Stimulated activated CD4-positive, alpha-beta T cell treated with anti-CD3 and anti-CD28 coated beads, Interleukin-1b, Interleukin-23, amount 100 ng/mL, for 4 hours (primary cell): ENCODE data around the gene DOLPP1.

Experiments
- DNase-seq, 2 donors: peaks; one replicate each; pipeline ENCODE4 v3.0.0-alpha.2; 2020; ENCODE audit warnings: low read depth in 2 of 2

Gene DOLPP1

GRCh38 chr9:129094387-129095169 lies 13.7 kb downstream of the DOLPP1 start:
- no peak for DNase-seq

DNA sequence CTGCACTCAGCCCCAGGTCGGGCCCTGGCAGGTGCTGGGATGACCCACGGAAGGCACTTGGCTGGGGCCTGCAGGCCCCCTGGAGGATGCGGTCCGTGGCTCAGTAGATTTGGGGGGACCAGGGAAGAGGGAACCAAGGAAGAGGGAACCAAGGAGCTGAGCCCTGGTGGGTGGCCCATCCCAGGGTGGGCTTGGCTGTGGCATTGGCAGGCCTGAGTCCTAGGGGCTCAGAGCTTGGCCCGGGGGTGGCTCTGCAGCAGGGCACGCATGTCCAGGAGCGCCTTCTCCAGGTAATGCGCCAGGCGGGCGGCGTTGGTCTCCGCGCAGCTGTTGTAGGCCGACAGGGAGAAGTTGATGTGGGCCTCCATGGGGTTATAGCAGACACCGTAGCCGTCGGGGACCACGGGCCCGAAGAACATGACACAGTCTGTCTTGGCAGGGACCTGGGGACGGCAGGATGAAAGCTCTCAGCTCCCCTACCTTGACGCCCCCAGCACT lies 14.3 kb downstream of the DOLPP1 start:
- DNase-seq = no peak

DNA sequence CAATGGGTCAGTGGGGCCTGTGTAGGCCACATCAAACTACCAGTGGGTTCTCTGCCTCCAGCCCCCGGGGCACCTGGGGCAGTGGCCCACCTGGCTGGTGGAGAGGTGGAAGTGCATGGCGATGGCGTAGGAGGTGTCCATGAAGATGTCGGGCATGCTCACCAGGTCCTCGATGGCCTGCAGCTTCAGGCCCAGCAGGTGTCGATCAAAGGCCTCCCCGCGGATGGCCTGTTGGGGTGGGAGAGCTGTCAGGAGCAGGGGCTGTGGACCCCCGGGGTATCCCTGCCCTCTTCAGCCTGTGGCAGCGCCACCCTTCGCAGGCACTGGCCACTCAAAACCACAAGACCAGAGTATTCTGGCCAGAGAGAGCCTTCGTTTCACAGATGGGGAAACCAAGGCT lies 15.0 kb downstream of the DOLPP1 start:
- no peak for DNase-seq

DNA sequence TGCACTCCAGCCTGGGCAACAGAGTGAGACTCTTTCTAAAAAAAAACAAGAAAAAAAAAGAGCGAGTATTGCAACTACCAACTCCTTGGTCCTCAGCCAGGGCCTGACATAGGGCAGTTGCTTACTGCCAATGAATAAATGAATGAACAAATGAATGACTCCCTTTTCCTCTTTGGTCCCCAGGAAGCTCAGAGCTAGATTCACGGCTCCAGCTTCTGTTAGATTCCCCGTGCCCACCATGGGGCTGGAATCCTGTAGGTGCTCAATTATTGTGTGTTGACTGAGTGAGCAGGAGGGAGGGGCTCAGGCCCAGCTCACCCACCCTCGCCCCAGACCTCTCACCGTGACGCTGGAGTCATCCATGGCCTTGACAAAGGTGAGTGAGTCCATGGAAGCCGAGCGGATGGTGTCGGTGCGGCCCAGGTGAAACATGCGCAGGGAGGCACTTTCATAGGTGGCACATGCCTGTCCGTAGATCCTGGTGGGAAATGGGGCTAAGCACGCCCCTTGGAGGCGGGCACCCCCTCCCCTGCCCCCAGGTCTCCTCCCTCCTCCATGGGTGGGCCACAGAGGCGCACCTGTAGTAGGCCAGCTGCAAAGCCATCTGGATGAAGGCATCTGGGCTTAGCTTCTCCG lies 16.9 kb downstream of the DOLPP1 start:
- no peak for DNase-seq

DNA sequence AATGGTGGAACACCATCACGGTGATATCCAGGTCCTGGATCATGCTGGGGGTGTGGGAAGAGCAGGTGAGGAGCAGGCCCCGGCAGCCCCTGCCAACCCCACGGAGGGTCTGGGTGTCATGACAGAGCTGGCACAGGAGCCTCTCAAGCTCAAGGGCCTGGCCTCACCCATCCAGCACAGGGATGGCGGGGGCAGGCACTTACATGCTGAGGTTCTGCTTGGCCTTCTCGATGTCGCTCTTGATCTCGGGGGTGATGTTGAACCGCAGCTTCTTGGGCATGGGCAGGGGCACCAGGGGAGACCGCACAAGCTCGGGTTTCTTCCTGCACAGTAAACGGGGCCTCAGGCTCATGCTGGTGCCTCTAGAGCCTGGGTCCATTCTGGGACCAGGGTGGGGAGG lies 17.4 kb downstream of the DOLPP1 start:
- no peak for DNase-seq

GRCh38 chr9:129100383-129101169 lies 19.7 kb downstream of the DOLPP1 start:
- DNase-seq = no peak

DNA sequence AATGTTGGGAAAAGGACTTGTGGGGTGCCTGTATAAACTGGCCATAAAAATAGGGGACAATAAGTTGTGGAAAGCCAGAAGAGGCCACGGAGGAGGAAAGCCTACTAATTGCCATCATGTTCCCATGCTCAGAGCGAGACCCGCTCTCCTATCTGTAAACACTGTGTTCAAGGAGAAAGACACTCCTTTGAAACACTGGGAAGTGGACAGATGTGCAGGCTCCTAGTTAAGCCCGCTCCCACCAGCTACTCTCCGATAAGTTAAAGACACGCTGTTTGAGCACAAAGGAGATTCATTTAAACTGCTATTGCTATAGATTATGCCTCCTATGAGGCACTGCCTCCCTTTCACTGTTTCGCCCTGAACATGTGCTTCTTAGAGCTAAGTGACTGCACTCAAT lies 20.4 kb downstream of the DOLPP1 start:
- no peak for DNase-seq

DNA sequence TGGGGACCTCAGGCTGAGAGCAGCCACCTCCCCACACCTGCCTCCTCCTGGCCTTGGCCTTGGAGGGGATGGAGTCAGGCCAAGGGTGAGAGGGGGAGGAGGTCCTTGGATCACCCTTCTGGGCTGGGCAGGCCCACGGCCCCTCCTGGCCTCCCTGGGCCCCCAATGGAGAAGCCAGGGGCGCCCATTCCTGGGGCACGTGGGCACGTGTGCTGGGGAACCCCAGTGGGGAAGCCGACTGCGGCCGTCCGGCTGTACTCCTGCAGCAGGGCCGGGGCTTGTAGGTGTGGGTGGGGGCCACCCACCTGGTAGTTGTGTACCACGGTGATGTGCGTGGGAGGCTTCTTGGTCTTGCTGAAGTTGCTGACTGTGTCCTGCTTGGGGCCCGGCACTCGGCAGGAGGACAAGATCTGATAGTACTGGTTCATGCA lies 21.2 kb downstream of the DOLPP1 start:
- DNase-seq = no peak

DNA sequence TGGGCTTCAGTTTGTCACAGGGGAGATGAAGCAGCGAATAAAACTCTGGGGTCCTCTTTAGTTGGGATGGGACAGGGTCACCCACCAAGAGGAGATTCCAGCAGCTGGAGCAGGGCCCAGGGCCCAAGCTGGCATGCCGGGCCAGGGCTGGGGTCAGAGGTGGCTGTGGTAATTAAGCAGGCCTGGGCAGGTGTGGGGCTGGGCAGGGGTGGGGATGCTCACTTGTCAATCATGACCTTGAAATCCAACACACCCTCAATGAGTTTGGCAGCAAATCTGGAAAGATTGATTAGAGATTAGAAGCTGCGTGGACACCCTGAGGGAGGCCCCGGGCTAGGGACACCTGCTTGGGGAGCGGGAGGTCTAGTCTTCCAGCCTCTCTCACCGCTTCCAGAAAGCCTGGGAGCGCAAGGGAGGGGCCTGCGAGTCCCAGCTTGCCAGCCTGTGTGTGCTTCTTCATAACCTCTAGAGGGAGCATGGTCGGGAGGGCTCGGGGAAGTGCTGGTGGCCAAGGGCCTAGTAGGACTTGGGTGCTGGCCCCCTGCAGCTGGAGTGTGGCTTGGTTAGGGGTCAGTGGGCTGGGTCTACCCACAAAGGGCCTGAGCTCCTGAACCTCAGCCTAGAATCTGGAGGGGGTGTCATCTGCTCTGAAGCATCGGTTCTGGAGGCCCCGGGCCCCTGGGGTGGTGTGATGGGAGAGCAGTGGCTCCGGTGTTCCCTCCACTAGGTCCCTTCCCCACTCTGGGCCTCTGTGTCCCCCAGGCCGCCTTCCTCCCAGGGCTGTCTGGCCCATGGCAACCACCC lies 22.1 kb downstream of the DOLPP1 start:
- no peak for DNase-seq

DNA sequence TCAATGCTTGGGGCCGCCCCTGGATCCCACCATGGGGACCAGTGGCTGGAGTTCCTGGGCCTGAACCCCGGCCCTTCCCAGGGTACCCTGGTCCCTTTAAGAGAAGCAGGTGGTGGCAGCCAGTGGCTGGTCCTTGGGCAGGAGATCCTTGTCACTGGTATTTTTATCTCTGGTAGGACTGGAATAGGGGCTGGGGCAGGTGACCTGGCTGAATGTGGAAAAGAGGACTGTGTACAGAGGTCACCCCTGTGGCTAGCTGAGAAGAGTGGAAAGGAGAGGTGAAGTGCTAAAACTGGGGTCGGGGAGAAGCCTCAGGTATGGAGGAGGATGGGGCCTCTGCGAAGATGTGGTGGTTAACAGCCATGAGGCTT lies 22.7 kb downstream of the DOLPP1 start:
- DNase-seq = no peak

DNA sequence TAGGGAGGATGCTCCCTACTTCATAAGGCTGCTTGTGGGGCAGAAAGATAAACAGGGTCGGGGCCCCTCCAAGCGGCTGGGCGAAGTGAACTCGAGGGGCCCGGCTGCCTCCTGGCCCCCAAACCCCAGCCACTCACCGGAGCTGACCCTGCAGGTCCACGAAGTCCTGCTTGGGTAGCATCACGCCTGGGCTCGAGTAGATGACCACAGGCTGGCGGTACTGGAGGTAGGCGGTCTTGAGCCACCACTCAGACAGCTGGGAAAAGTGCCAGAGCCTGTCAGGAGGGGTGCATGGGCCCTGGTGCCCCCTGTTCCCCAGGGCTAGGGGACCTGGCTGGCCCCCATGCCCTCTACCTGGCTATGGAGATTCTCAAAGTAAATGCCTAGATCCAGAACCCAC lies 23.1 kb downstream of the DOLPP1 start:
- DNase-seq = no peak

- no peak for DNase-seq
These were observed 25.2 kb downstream of the DOLPP1 start for GRCh38 chr9:129105857-129106694.

DNA sequence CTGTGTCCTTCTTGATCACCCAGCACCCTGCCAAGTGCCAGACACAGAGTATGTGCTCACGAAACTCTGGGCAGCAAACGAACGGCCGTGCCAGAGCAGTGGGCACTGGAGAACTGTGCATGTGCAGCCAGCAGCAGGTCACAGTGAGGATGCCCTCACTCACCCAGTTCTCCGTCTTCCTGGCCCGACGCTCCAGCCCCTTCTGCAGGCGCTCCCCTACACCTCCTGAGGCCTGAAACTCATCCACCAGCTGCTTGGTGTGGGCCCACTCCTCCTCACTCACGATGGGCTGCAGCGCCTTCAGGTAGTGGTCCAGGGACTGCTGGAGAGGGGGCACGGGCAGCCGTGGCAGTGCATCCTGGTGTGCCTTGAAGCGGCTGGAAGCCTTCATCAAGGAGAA lies 26.7 kb downstream of the DOLPP1 start:
- DNase-seq = no peak

DNA sequence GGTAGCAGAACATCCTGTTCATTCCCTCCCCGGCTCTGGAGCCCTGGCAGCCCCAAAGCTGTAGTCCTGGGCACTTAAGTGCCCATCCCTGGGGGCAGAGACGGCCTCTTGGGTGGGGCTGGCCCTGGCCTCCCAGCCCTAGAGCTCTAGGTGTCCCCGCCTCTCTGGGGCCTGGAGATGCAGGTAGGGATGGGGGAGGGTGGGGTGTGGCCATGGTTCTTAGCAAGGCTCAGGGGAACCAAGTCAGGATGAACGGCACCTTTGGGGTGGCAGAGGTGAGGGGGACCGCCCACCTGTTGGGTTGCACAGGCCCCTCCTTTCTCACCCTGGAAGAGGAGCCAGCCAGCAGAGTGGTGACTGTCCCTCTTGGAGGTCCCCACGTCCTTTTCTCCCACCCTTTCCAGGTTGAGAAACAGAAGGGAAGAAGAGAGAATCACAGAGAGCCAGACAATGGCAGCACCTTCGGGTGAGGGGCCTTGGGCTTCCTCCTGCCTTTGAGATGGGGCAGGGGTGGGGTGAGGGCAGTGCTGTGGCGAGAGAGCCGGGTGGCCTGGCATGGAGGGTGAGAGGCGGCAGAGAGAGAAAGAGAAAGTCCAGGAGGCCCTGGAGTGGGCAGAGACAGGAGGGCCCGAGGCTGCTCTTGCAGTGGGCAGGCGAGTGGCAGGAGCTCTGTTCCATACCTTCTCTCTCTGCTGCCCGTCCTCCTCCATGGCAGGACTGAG lies 27.3 kb downstream of the DOLPP1 start:
- no peak for DNase-seq

GRCh38 chr9:129108805-129109536 lies 28.1 kb downstream of the DOLPP1 start:
- no peak for DNase-seq

DNA sequence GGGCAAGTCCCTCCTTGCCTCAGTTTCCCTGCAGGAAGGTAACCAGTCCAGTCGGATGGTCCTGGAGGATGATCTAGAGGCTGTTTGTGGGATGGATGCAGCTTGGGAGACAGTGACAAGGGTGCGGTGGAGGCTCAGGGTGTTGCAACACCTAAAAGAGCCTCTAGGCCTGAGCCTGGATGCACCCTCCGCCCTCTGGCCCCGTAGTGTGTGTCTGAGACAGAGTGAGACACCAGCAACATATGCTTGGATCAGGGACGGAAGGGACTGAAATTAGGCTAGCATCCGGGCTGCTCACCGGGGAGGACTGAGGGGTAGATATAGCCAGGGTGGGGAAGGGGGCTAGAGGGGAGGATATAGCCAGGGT lies 28.6 kb downstream of the DOLPP1 start:
- no peak for DNase-seq

- DNase-seq = no peak
These were observed 29.2 kb downstream of the DOLPP1 start for GRCh38 chr9:129109952-129110739.

GRCh38 chr9:129110740-129111527 lies 30.0 kb downstream of the DOLPP1 start, which contains the start of the genes CRAT and PTPA:
CRAT (minus strand) TSS chr9:129110793; CDS start chr9:129110509, 284 bp downstream.
PTPA (plus strand) TSS chr9:129111415; CDS start chr9:129111601, 186 bp downstream.
- peak; percentile 95 to 98 for DNase-seq
